Superior temporal gyrus (tissue), 1 donor: ENCODE measurements around the gene ASTN2.

Experiments
- DNase-seq: peaks from one replicate; pipeline ENCODE4 v3.0.0-alpha.2; 2016; ENCODE audit errors: extremely low spot score

Gene ASTN2

DNA sequence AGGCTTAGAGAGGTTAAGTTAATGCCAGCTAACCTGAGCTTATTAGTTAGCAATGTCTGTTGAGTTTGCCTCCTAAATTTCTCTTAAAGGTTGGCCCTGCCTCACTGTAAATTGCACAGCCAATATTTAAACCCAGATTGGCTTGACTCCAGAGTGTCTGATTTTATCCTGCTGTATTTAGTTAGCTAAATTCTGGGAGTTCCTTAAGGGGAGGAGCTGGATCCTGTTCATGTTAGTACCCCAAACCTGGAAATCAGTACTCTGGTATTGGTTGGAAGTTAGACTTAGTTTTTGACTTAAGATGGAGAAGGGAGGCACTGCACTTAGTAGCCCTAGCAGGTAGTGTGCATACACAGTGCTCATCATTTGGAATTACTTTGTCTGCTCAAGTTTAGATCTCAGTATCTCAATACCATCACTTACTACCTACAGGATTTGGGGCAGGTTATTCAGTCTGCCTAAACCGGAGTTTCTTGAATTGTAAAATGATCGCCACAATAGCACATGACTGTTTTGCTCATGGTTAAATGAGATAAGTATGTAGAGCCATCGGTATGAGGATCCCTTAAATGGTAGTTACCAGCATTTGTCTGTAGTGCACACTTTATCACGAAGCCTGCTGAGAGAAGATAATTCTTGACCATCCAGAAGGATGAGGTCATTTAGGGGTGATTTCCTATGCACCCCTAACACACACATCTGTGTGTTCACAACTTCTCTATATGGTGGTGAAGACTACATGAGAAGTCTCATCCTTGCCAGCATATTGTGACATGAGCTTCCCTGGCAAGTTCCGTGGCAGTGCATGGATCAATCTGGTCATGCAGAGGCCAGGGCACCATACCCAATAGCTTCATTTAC lies 992.5 kb downstream of the ASTN2 start:
- no peak for DNase-seq

DNA sequence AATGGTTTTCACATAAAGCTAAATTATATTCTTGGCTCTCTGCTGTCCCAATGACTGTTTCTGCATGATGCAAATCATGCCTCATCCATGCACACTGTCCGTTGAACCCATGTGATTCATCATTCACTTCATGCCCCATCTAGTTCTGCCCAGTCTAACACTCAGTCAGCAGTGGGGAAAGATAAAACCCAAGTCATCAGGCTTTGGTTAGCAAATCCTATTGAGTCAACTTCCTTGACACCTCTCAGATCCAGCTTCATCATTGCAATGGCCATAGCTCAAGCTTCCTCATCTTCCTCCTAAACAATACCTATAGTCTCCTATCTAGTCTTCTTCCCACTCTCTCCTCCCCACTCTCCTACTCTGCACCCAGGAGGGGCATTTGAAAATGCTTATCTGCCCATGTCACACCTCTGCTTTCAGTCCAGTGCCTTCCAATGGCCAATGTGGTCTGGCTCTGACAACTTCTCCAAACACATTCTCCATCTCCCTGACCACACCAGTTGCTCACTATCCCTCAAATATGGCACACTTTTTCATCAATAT lies 993.8 kb downstream of the ASTN2 start:
- no peak for DNase-seq

DNA sequence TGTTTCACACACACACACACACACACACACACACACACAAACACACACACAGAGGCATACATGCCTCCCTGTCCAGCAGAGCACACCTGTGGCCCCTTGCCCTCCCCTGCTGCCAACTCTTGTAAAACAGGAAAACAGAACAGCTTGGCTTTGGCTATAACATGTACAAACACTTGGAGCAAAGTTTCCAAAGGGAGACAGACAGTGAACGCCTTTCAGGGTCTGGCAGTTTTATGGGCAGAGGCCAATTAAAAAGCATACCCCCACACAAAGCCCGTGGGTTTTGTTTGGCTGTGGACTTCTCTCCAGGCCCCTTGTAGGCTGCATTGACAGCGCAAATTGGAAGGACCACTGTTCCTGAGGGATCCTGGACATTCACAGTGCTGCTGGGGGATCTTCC lies 995.7 kb downstream of the ASTN2 start:
- DNase-seq: no peak

DNA sequence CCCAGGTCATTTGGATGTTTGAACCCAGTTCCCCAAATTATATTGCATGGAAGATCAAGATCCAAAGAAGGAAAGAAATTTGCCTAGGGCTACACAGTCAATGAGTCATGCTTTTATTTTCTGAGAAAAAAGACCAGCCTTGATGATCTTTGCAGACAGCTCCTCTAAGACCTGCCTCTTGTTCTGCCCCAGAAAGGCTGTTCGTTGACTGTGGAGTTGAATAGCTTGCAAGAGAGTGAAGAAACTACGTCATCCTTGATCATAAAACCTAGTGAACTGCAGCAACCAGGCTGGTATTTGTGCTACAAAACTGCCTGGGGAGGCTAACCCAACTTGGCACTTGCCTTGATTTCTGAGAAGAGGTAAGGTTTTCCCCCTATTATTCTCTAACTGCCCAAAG lies 997.4 kb downstream of the ASTN2 start:
- no peak for DNase-seq

DNA sequence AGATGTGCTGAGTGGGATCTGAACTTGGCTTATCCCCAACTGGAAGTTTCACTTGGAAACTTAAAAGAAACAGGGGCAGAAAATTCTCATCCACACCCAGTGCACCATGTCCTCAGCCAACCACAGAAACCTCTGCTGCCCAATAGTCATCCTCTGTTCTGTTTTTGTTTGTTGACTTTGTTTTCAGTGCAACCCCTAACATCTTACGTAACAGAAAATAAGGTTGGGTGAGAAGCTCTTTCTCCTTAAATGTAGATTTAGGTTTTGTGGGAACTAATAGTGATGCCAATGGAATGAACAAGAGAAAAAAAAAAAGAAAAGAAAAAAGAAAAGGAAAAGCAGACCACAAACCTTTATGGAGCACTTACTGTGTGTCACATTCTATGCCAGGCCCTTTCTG lies 998.4 kb downstream of the ASTN2 start:
- DNase-seq: no peak

DNA sequence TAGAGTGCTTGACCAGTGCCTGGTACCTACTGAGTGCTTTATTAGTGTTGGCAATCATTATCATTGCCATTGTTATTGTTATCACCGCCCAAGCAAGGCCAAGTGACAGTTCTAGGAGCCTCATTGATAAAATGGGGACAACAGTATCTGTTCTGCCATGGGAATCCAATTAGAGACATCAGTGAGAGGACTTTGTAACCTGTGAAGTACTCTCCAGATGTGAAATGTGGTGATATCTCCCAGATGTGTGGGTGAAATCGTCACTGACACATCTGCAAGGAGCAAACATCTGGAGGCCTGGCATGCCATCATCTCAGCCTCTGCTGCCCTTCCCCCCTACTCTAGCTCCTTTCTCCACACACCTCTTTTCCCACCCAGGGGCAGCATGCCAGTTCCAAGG lies 1000.5 kb downstream of the ASTN2 start:
- no peak for DNase-seq

DNA sequence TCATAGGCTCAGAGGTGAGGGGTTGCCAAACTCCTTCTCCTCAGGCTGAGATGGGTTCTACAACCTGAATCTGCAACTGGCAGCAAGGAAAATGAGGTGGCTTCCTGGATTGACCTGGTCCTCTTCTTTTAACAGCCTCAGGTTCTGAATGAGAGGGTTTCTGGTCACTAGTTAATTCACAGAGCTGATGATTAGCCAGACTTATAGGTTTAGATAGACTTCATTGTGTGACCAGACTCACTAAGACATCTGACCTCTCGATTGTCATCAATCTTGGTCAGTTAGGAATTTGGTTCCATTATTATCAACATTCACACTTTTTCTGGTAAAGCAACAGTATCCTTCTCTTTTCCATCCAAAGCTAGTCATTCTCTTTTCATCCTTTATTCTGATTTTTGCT lies 1003.4 kb downstream of the ASTN2 start:
- DNase-seq: no peak

DNA sequence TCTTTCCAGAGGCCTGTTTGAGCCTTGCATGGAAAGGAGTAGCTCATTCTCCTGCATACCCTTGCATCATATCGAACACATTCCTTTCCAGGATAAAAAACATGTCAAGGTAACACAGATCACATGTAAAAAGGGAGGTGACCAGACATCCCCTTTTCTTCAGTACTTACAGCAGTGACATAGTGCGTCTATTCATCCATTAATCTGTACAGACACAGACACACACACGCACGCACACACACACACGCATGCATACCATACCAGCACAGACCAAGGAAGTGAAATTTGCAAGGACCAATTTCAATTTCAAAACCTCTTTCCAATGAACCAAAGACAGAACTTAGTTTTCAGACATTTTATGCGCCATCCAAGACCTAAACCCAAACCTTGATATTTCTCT lies 1005.2 kb downstream of the ASTN2 start:
- no peak for DNase-seq

DNA sequence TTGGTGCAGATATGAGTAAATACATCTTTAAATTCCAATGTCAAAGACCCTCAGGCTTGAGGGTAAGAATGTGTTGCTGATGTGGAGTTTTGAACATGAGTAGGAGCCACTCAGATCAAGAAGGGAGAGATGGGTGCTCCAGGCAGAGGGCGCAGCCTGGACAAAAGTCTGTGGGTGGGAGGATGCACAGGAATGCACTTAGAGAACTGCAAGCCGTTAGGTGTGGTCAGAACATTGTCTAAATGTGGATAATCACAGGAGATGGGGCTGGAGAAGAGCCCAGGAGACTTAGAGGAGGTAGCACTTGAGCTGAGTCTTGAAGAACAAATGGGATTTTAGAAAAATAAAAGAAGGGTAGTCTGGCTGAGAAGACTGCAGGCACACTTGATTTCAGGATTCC lies 1005.7 kb downstream of the ASTN2 start:
- no peak for DNase-seq

DNA sequence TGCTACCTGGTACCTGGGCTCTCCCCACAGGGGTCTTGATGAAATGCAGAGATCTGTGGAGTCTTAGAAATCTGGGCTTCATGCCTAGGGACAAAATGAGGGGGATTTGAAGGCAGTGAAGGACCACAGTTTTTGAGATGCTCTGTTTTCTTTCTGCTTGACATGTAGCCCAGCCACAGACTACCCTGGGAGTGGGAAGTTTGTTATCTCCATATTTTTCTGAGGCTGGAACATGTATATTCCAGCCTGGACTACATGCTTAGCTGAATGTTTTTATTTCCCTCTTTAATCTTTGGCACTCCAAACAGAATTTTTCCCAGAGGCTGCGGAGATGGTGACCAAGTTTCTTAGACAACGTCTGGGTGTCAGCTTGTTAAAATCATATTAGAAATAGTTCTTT lies 1008.4 kb downstream of the ASTN2 start:
- DNase-seq: no peak

DNA sequence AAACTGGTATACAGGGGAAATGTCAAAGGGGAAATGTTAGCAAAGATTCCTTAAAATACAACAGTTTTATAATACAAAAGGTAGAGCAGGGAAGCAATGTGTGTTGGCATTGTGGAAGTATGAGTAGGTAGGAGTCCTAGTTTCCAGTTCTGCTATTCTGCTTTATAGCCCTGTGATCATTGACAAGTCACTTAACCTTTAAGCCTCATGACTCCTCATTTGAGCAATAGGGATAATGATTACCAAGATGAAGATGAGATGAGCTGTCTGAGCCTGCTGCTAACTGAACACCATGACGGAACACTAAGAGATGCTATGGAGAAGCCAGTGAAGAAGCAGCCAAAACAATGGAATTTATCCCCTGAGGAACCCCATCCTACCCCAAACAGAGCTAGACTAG lies 1009.5 kb downstream of the ASTN2 start:
- DNase-seq: no peak

DNA sequence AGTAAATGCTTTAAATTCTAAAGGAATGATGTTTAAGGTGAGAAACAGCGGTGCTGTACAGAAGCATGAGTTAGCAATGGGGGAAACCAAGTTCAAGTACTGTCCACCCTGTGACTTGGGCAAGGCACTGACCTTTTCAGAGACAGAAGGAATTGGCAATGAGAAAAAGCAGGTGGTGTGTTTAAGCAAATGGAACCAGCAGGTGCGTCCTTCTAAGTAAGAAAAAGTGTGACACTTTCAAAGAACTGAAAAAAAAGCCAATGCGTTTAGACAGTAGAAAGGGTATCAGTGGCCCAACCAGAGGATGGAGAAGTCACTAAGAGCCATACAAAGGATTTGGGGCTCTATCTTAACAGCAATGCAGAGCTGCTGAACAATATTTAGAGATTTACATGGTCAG lies 1010.6 kb downstream of the ASTN2 start:
- DNase-seq: no peak

DNA sequence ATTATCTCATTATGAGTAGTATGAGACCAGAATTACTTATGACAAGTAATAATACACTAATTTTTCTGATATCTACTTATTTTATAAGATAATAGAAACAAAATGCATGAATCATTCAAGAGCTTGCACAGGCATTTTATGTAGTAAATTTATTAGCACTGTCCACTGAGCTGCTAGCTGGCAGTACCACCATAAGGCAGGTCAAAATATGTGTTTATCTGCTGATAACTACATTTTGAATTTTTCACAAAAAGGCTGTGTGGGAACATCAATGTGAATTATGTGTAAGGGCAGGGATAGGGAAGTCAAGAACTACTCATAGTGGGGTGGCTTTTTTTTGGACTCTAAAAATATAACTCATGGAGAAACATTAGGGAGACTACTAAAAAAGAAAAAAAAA lies 1011.7 kb downstream of the ASTN2 start:
- DNase-seq: no peak

DNA sequence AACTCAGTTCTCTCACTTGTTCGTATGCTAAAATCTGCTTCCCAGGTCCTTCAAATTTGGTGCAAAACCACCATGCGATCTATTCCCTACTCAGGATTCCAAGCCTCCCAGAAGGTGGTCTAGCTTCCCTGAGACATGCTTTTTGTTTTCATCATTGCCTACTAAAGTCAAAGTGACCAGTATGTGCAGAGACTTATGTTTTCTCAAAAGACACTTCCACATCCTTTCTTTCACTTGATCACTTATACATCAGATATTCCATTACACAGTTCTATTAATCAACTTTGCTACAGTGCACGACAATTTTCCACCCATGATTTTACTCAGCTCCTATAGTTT lies 1019.2 kb downstream of the ASTN2 start:
- DNase-seq: no peak

DNA sequence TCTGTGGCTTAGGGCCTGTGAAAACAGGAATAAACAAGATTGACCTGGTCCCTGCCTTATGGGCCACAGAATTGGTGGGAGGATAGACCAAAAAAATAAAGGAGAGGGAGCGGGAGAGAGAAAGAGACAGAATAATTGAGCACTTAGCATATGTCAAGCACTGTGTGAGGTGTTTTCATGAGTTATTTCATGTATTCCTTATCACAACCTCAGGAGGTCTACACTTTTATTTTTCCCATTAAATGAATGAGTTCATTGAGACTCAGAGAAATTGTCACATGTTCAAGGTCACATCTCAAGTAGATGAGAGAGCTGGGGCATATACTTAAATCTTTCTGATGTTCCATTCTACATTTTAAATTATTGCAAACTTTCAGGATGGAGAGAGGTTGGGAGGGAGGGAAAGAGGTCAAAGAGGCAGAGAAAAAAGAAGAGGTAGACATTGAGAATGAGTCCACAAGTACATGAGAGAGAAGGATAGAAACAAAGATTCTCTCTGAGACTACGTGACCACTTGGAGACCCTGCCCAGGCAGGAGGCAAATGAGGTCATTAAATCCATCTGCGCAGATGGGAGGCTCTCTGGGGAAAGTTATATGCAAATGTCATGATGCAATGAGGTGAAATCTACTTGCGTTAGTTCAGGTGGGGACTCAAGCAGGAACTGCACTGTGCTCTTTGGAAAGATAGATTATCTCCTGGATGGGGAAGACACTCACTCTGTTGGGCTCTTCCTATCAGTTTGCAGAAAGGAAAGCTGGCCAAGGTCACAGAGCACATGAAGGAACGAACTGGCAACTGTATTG lies 1019.8 kb downstream of the ASTN2 start:
- DNase-seq: no peak

DNA sequence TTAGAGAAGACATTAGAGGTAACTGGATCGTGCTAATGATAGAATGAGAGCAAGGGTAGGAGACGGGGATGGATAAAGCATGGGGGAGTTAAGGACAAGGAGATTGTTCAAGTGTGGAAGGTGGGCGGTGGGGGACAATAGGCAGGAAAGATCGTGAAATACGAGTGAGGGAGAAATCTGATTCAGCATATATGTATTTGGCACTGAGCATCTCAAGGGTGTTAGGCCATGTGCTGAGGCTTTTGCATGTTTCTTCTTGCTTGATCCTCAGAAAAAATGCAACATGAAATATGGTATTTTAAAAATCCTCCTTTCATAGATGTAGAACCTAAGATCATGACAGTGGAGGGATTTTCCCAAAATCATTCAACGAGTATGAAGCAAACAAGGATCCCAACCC lies 1020.8 kb downstream of the ASTN2 start:
- no peak for DNase-seq

DNA sequence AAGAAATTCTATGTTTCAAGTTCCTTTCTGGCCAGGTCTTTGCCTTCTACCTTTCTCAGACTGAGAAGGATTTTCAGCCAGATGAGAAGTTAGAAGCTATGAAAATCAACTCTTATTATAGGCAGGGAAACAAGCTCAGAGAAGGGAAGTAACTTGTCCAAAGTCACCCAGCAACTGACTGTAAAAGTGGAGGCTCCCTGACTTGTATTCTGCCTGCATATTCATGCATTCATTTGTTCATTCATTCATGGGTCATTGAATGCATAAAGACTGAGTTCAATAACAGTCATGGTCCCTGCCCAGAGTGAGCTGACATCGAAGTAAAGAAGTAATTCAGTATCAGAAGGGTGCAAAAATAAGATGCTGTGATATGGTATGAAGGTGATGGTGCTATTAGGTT lies 1021.7 kb downstream of the ASTN2 start:
- DNase-seq: no peak

DNA sequence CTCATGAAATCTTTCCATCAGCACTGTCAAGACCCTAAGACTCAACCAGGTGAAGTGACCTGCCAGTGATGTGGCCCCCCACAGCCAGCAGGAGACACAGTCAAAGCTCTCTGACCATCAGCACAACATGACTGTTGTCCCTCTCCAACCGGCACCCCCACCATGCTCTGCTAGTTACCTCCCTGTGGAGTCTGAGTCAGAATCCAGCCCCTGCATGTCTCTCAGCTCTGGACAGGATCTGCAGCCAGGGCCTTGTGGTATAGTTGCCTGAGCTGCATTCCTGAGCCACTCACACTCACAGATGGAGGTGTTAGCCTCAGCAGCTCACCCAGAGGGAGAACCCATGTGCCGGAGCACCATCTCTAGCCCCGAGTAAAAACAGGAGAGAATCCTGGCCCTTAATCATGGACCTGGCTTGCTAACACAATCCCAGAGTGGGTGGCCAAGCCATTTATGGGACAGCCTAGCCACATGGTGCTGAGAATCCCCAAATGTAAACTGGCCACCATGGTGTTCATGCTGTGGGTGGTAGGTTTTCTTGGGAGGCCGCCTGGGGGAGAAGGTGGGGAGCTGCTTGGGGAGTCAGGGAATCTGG lies 1023.5 kb downstream of the ASTN2 start:
- DNase-seq: no peak

DNA sequence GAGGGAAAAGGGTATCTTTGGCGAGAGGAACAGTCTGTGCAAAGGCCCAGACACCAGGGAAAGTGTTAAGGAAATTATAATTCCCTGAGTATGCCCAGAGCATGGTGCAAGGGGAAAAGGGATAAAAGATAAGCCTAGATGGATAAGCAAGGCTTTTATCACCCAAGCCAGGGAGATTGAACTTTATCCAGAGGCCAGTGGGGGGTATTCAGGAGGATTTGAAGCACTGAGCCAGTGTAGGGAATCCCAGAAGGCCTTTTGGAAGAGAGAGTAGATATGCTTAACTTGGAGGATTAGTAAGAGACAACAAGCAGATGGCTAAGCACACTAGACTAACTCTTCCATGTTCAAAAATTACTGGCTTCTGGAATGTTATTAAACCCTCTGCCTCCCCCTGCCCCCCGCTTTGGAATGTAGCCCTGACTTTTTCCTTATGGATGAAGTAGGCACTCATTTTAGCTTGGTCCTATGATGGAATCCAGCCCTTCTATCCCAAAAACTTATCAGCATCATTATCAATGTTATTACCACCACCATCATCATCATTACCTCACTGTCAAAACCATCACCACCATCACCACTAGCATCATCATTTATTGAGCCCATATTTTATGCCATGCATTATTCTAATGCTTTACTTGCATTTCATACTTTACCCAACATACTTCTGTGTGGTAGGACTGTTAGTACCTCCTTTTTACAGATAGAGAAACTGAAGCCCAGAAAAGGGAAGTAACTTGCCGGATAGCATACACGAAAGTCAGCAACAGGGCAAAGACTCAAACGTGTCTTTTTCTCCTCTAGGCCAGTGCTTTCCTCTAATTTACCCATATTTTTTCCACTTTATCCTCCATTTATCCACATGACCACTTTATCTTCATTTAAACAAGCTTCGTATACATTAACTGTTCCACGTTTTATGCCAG lies 1024.3 kb downstream of the ASTN2 start:
- DNase-seq: no peak

DNA sequence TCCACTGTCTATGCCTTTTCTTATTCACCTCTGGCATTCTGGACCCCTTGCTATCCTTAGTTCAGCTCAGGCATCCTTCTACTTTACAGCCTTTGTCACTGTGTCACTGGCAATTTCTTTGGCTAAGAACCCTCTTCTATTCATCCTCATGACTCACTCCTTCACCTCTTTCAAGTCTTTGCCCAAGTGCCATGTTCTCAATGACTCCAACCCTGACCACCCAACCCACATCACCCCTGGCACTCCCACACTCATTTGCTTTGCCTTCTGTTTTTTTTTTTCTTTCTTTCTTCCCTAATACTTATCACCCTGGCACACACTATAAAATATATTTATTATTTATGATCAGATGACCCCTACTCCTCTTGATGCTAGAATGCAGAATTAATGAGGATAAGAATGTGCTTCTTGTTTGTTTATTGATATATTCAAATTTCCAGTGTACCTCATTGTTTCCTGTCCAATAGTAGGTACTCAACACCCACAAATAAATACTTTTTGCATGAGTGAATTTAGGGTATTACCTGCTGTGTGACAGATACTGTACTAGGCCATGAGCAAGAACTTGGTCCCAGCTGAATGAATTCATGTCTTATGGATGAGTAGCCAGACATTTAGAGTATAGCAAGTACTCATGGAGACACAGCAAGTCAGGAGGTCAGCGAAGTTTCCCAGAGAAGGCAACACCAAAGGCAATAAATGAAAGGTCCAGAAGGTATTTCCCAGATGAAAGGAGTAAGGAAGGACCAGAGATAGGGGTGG lies 1025.1 kb downstream of the ASTN2 start:
- DNase-seq: no peak
